ENCODE results near the gene JAZF1. TPM values are rescaled to one million over a fixed set of nuclear protein-coding genes. Genes with fewer than 3 reads are reported as not detected.

JAZF1 gene
- total and polyA plus RNA-seq, 9 of the 15 experiments (the other 6 are each of a cell fraction or from before 2014, with no cell fraction given): 0.04 to 0.64 (median 0.11) TPM; not detected in 3

- H3K27me3 ChIP-seq (ENCODE audit: control insufficient read depth in 2 of 2, insufficient read depth in 2 of 2, low read length in 2 of 2): peaks cover under 1 to 18% of the 10 kb centered on the region in 2 experiments; a peak in 2 of 5 replicates
- H3K4me1 ChIP-seq (replicated peaks in 1 of 2; ENCODE audit: control insufficient read depth in 2 of 2, insufficient read depth in 2 of 2, low read length in 2 of 2): no peaks in the 10 kb centered on the region
- no peak for ATAC-seq
- H3K9me3 ChIP-seq (replicated peaks; ENCODE audit: control insufficient read depth, insufficient read depth, low read depth, low read length): no peaks in the 10 kb centered on the region
- no peak overlapping the region for H3K27ac ChIP-seq (ENCODE audit: extremely low read depth, low read depth, low read length)
- no peak overlapping the region; a peak in 1 of 4 replicates for H3K9ac ChIP-seq (ENCODE audit: insufficient read depth in 1 of 2, low read depth in 2 of 2, low read length in 2 of 2)
- WGBS (ENCODE audit: insufficient coverage, low coverage, missing lambda C conversion rate): 0% methylated on average over 5 of the region's 5 CpGs
- FAIRE-seq: no peak
- no peaks in the 10 kb centered on the region for H3K79me2 ChIP-seq (ENCODE audit: control insufficient read depth, insufficient read depth, low read length)
- intact Hi-C loops (cut with micrococcal nuclease): no loop called here
- ChIA-PET CTCF (ENCODE audit: low intra/inter-chr PET ratio) (interaction anchor here (0.7 kb wide), 1 partner anchor 850 kb away, joined by 3 read pairs; no protein-coding TSS in a partner anchor), POLR2A (interaction anchor here (0.6 kb wide), 1 partner anchor 15 kb away, joined by 3 read pairs; no protein-coding TSS in a partner anchor)
- in situ Hi-C loops (cut with MboI): no loop called here
- no peaks in the 10 kb centered on the region for H4K20me1 ChIP-seq (replicated peaks; ENCODE audit: control insufficient read depth, insufficient read depth, low read length)
- H3K36me3 ChIP-seq (ENCODE audit: control insufficient read depth, insufficient read depth, low read length): no peaks in the 10 kb centered on the region
- BruUV-seq (replicated peaks): no TSS peak
- no peak overlapping the region for H2AFZ ChIP-seq (ENCODE audit: low read depth, low read length)
- no peaks in the 10 kb centered on the region for H3K9me1 ChIP-seq (ENCODE audit: control insufficient read depth, insufficient read depth, low read length)
- TF ChIP-seq CLOCK (CRISPR knock-in tag; IDR thresholded peaks at IDR 0.05; ENCODE audit: borderline replicate concordance): no peak
- TF ChIP-seq BCL6 (CRISPR knock-in tag; IDR thresholded peaks at IDR 0.05): no peak
- H3K4me3 ChIP-seq: no peak overlapping the region
- DNase-seq (ENCODE audit: extremely low read depth in 1 of 4, low spot score in 3 of 4): no peak
- H3K4me2 ChIP-seq (ENCODE audit: insufficient read depth, low read length): no peak overlapping the region
Measured at GRCh38 chr7:28081016-28081415, 99.6 kb downstream of the JAZF1 start.

Measured in K562 (cell line).